HG02840 (cell line): ENCODE data around the gene PPIE.

Experiments used
- ATAC-seq: cut with Tn5 transposase; IDR thresholded peaks from one replicate; pipeline ENCODE4 v1.9.1; 2021; ENCODE audit warnings: mild to moderate bottlenecking, moderate library complexity, moderate number of reproducible peaks; ENCODE audit not compliant: unreplicated experiment, low FRiP score

Gene PPIE

GRCh38 chr1:39738622-39739366 is at the start of gene PPIE:
TSS of gene PPIE (plus strand) at chr1:39738882. CDS start at chr1:39738901, 19 bp downstream.
- ATAC-seq, result no peak

- no peak for ATAC-seq
Observed at GRCh38 chr1:39689214-39689613, 49.5 kb upstream of the PPIE start.

DNA sequence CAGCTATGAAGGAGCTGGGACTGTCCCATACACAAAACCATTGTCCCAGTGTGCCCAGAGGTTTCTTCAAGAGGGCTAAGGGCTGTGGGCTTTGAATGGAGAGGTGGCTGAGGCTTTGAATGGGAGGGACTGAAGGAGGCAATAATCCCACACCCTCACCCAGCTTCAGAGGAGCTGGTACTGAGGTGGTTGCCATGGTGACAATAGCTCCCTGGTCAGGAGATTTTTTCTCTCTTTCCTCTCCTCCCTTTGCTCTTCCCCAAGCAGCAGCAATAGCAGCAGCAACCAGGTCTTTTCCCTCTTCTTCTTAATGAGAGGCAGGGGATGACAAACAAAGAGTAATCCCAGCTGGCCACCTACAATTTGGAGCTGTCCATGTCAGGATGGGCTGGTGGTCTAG is 49.0 kb upstream of the PPIE start:
- ATAC-seq, result no peak

- ATAC-seq, result no peak
Observed at GRCh38 chr1:39690225-39690624, 48.5 kb upstream of the PPIE start.

DNA sequence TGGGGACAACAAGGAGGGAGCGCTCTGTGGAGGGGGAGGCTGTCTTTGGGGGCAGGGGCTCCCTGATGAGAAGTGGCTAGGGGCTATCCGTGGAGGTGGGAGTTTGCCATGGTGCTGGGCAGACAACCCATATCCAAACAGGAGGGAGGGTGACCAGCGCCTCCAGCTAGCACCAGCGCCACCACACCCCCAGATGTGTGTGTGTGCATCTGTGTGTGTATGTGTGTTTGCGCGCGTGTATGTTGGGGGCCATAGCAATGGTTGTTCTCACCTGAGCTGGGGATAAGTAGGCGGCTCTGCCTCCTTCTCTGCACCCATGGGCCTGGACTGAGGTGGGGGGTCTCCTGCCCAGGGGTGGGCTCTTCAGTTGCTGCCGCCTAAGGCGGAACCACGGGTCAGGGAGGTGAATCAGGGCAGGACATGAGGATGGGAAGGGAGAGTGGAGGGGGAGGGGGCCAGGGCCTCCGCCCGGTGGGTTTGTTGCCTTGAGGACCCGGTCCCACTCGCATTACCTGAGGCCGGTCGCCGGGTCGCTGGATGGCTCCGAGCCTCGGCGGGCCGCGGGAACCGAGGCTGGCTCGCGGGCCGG is 47.8 kb upstream of the PPIE start:
- no peak for ATAC-seq

DNA sequence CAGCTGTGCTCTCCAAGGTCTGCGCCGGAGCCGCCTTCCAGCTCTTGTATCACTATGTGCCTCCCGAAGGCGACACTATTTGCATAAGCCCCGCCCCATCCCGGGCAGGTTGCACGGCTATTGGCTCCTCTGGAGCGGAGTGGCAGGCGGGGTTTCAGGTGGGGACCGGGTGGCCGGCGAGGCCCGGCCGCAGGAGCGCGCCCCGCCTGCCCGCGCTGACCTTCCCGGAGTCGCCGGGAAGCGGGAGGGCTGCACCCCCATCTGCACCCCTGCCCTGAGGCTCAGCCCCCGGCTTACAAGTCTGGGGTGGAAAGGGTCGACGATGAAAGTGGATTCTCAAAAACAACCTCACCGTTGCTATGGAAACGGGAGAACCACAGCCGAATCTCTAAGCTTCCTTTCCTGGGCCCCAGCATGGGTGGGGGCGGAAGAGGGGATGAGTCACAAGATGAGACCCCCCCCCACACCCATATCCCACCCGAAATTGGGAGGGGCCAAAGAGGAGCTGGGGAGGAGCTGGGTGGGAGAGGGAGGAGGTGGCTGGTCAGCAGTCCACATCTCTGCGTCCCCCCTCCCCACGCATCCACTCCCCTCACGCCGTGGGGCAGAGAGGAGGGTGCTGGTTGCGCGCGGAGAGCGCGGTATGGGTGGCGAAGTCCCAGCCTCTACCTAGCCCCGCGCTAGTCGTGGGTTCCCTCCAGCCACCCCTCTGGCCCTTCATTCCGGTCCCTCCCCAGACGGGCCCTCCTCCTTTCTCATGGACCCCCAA is 47.1 kb upstream of the PPIE start, which contains the start of gene HPCAL4:
TSS of gene HPCAL4 (minus strand) at position 51 of the 769 bp plus-strand sequence. CDS start 6,830 bp downstream, outside the sequence.
- ATAC-seq, result peak; percentile 74

GRCh38 chr1:39692152-39693074 is 46.3 kb upstream of the PPIE start:
- ATAC-seq, result no peak

- ATAC-seq, result no peak
Observed at GRCh38 chr1:39694026-39694425, 44.7 kb upstream of the PPIE start.

- ATAC-seq, result no peak
Observed at GRCh38 chr1:39695016-39695415, 43.7 kb upstream of the PPIE start.

DNA sequence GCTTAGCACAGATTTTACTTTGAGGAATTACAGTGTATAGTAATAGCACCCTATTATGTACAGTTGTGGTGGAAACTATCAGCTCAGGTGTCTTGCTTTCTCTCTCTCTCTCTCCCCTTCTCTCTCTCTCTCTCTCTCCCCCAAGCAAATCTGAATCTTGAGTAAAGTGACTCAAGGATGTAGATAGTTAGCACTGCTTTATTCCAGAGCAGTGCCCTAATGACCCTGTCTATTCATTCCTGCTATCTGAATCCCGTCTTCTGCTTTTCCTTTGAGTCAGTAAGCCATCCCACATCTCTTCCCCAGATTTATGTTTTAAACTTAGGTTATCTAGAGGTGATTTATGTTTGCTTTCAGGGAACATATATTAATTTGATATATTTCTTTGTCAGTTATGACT is 42.2 kb upstream of the PPIE start:
- ATAC-seq, result no peak

DNA sequence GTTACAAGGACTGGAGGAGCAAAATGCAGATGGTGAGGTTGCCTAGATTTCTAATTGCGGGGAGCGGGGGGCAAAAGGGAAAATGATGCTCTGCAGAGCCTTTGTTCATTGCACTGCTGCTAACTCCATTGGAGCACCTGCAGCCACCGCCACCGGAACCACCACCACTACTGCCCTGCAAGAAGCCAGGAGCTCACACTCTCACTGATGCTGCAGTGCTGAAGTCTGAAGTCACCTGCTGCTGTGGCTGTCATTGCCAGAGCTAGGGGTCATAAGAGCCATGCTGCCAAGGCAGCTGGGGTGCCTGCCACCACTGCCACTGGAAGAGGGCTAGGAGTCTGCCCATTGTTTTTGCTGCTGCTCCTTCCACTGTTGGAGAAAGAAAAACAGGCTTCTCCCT is 40.1 kb upstream of the PPIE start:
- no peak for ATAC-seq

GRCh38 chr1:39699419-39699818 is 39.3 kb upstream of the PPIE start:
- no peak for ATAC-seq

DNA sequence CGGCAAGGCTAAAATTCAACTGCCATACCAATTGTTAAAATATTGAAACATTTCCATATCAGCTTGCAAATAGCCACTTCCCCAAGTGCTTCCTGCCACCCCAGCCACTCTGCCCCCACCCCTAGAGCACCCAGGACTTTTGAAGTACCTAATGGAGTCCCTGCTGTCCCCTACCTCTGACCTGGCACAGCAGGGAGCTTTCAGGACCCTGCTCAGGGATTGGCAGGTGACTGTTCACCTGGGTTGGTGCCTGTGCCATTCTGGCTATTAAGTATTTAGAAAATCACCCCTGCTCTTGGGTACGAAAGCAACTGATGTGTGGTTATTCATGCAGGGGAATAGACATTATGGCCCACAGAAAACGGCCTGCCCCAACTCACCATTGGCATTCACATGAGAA is 38.3 kb upstream of the PPIE start:
- ATAC-seq, result no peak

DNA sequence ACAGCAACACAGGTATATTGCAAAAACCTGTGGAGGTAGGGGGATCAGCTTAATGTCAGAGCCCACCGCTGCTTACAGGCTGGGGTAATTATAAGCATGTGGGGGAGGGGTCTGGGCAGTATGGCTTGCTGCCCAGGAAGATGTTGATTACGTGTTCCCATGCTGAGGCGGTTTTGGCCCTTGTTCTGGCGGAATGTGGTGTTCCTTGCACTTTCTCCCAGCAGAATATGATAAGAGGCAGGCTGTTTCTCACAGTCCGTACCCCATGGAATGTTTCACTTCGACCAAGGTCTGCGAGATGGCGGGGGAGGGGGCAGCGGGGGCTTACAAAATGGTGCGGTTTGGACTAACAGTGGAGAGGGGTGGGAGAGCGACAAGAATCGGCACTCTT is 37.6 kb upstream of the PPIE start:
- no peak for ATAC-seq

DNA sequence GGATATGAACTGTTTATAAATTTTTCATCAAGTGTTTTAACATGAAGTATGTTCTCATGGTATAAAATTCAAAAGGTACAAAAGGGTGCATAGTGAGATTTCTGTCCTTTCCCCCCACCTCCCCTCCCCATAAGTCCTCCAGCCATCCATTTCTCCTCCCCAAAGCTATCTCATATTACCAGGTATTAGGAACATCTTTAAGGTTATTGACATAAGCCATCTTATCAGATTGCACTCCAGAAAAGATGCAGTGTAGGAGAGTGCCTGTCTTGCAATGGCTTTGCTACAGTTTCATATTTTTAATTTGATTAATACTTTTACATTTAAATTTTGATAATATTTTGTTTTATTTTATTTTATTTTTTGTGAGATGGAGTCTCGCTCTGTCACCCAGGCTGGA is 33.9 kb upstream of the PPIE start:
- no peak for ATAC-seq

DNA sequence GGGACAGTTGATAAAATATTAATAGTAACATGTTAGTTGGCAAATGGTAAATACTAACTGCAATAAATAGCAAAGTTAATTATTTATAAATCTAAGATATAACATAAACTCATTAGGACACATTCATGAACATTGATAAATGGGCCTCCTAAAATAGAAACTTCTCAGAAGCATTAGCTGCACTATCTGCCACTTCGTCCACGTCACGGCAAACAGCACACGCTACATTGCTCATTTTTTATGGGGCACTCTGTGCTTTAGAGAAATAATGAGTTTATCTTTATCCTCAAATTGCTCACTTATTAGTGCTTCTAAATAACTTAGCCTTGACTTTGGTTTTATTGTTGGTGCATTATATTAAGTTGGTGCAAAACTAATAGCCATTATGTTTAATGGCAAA is 31.2 kb upstream of the PPIE start:
- no peak for ATAC-seq

- no peak for ATAC-seq
Observed at GRCh38 chr1:39711104-39711965, 27.3 kb upstream of the PPIE start.

GRCh38 chr1:39711966-39712340 is 26.7 kb upstream of the PPIE start:
- no peak for ATAC-seq

DNA sequence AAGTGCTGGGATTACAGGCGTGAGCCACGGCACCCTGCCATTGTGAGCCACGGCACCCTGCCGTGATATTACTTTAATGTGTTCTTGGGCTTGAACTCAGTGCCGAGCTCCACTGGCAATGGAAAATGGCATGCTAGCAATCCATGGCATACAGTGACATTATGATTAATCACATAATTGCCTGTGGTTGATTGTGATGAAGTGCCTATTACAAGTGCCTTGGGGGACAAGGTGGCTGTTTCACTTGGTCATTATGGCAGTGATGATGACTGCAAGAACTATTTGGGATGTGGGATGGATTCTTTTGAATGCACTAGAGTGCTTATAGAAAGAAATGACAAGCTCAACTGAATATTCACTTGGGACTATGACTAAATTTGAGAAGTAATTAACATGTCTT is 25.1 kb upstream of the PPIE start:
- ATAC-seq, result no peak

DNA sequence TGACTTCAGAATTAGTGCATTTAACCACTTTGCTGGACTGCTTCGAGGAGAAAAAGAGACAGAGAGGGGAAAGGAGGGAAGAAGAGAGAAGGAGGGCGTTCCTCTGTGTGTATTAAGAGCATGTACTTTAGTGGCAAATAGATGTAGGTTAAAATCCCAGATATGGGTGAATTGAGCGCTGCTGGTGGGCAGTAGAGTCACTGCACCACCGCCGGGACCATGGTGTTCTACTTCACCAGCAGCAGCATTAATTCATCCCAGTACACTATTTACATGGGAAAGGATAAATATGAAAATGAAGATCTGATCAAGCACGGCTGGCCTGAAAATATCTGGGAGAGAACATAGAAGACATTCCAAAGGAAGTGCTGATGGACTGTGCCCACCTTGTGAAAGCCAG is 20.9 kb upstream of the PPIE start:
- ATAC-seq, result no peak
